Pancreas (tissue), 10 donors: ENCODE results near the gene TCF25. TPM values are rescaled to one million over a fixed set of nuclear protein-coding genes. Genes with fewer than 3 reads are reported as not detected.

Experiments used
- ATAC-seq, 4 donors: fragments of 200-7000 bp; cut with Tn5 transposase; one replicate each; pipeline versions ENCODE4 v1.8.0 to v1.9.1; 2020; ENCODE audit warnings: mild to moderate bottlenecking in 4 of 4, moderate library complexity in 4 of 4
- DNase-seq, 6 donors: peaks; one replicate each; pipeline ENCODE4 v3.0.0-alpha.2; 2020
- FAIRE-seq: peaks from 2 replicates; lab custom pipeline; 2012; peaks lifted over from hg19 to GRCh38; lab: Jason Lieb, UNC
- H3K27ac ChIP-seq, 4 donors: fragments of 200-600 bp; sonication (generic); 1 replicate in 3 of 4; 2 replicates in 1 of 4; pipeline versions ENCODE4 v1.5.0 to v1.8.0; 2020
- H3K27me3 ChIP-seq, 4 donors: fragments of 200-600 bp; one replicate each; pipeline ENCODE4 v1.8.0; 2021
- H3K36me3 ChIP-seq, 3 donors: fragments of 200-600 bp; sonication (generic) in 1 of 3; one replicate each; pipeline versions ENCODE4 v1.5.0 to v1.8.0; 2020 to 2021
- H3K4me1 ChIP-seq, 3 donors: fragments of 200-600 bp; one replicate each; pipeline ENCODE4 v1.8.0; 2021
- H3K4me3 ChIP-seq, 4 donors: fragments of 200-600 bp; sonication (generic) in 2 of 4; one replicate each; pipeline versions ENCODE4 v1.5.0 to v1.8.0; 2020 to 2021
- H3K9me3 ChIP-seq, 4 donors: fragments of 200-600 bp; one replicate each; pipeline ENCODE4 v1.8.0; 2021
- CTCF ChIP-seq, 4 donors: fragments of 200-600 bp; sonication (generic) in 3 of 4; IDR thresholded peaks; one replicate each; pipeline versions ENCODE4 v1.5.0 to v1.8.0; 2021; ENCODE audit warnings: antibody characterized with exemption in 4 of 4
- WGBS, 2 donors: extraction: QIAGEN DNeasy Blood & Tissue Kit; methylation state at CpG; one replicate each; pipeline ENCODE4 v1.1.7; 2013; 5-methylcytosine and 5-hydroxymethylcytosine counted together
- intact Hi-C, 3 donors: fragments of 100-400 bp; cut with DNase I; formaldehyde crosslinking; loops; one replicate each; pipeline versions ENCODE4 v1.11.1 to v1.14.2; 2022
- polyA plus RNA-seq, 2 donors: library from polyadenylated mRNA; stranded (reverse); fragments of 200-250 nt; gene quantifications; one replicate each; pipeline ENCODE4 v1.2.3, GENCODE V29; 2013
- total RNA-seq, 6 donors: library from RNA; stranded (reverse); fragmentation: NEBNext Ultra II Directional in 4 of 6; extraction: Animal tissue kit (Norgen Biotek cat#: 25700) in 4 of 6; gene quantifications; one replicate each; pipeline versions ENCODE4 v1.2.1 to v1.2.4, GENCODE V29; 2021 to 2023
- donor health status: healthy with polysubstance abuse.
- donor health status: DM: no; HTN: no; CAD: no; lungs with moderate emphysema.
- donor health status: DM: no; HTN: no; CAD: no.
- donor health status: control.
- donor health status: control.
- donor health status: Bipolar disorder and iron deficiency.
- donor health status: DM: yes; HTN: yes; CAD: no.
- donor health status: DM: no; HTN: no; CAD: no.
- donor health status: DM: no; HTN: no; CAD: no.
- donor health status: DM: yes; HTN: yes; CAD: no.

The TCF25 gene
- total and polyA plus RNA-seq, 8 donors = 81.0 to 250 (median 111) TPM

GRCh38 chr16:89922477-89922883 is 49.1 kb downstream of the TCF25 start:
- peaks cover 4 to 26% (median 23%) of the 10 kb centered on the region in 3 donors for H3K4me1 ChIP-seq
- DNase-seq (peak in 4 of 6 donors; percentile 54 to 83 (median 76)), ATAC-seq (peak in 3 of 4 donors; percentile 1 to 50 (median 37)), FAIRE-seq (no peak)
- no peaks in the 10 kb centered on the region for H3K36me3 ChIP-seq
- 1% methylated on average over 31 of the region's 31 CpGs for WGBS, 2 donors
- peak overlapping the region; percentile 23 to 57 (median 44) for H3K4me3 ChIP-seq
- H3K27ac ChIP-seq = peak overlapping the region in 3 of 4 donors; percentile 10 to 80 (median 80)
- intact Hi-C loops = no loop called here
- TF ChIP-seq CTCF (IDR thresholded peaks at IDR 0.05) = no peak
- no peaks in the 10 kb centered on the region for H3K9me3 ChIP-seq
- H3K27me3 ChIP-seq = peaks cover 0 to 16% (median 1%) of the 10 kb centered on the region in 4 donors

- H3K27ac ChIP-seq = peak within 1 kb of the TSS in 3 of 4 donors; percentile 10 to 80 (median 80)
- FAIRE-seq (no peak), DNase-seq (peak in 4 of 6 donors; percentile 41 to 88 (median 70)), ATAC-seq (peak; percentile 32 to 57 (median 54))
- intact Hi-C loops = no loop called here
- H3K4me3 ChIP-seq = peak within 1 kb of the TSS; percentile 23 to 57 (median 44)
- no peak for TF ChIP-seq CTCF (IDR thresholded peaks at IDR 0.05)
- H3K36me3 ChIP-seq = no peaks in the 10 kb centered on the region
- WGBS, 2 donors = 1% methylated on average over 60 to 88 of the region's 88 CpGs
- H3K9me3 ChIP-seq = no peaks in the 10 kb centered on the region
- peaks cover 4 to 25% (median 18%) of the 10 kb centered on the region in 3 donors for H3K4me1 ChIP-seq
- peaks cover 0 to 16% (median 1%) of the 10 kb centered on the region in 4 donors for H3K27me3 ChIP-seq
These were observed 49.7 kb downstream of the TCF25 start, which contains the start of gene TUBB3 for GRCh38 chr16:89922884-89923639. Gene TUBB3 (plus strand): TSS chr16:89923342. CDS start chr16:89923402, 60 bp downstream.

GRCh38 chr16:89923640-89924296 is 50.4 kb downstream of the TCF25 start:
- Histone ChIP-seq H3K4me3 (peak overlapping the region in 3 of 4 donors; percentile 40 to 57 (median 48)), H3K27me3 (peaks cover 0 to 16% (median 1%) of the 10 kb centered on the region in 4 donors), H3K36me3 (no peaks in the 10 kb centered on the region), H3K9me3 (no peaks in the 10 kb centered on the region), H3K27ac (no peak overlapping the region), H3K4me1 (peaks cover 4 to 18% (median 14%) of the 10 kb centered on the region in 3 donors)
- ATAC-seq (no peak), DNase-seq (peak in 2 of 6 donors; percentile 62 to 81), FAIRE-seq (no peak)
- intact Hi-C loops = no loop called here
- no peak for TF ChIP-seq CTCF (IDR thresholded peaks at IDR 0.05)
- 4% methylated on average over 33 to 41 of the region's 41 CpGs for WGBS, 2 donors

GRCh38 chr16:89924297-89924924 is 51.0 kb downstream of the TCF25 start:
- TF ChIP-seq CTCF (IDR thresholded peaks at IDR 0.05) = no peak
- intact Hi-C loops = no loop called here

More at GRCh38 chr16:89924297-89924924, 51.0 kb downstream of the TCF25 start:
- H3K27me3 ChIP-seq = peaks cover 0 to 12% (median 1%) of the 10 kb centered on the region in 4 donors
- H3K4me1 ChIP-seq = peaks cover 4 to 16% (median 14%) of the 10 kb centered on the region in 3 donors
- WGBS, 2 donors = 3 to 7% methylated on average over 14 of the region's 14 CpGs
- ATAC-seq (no peak), DNase-seq (peak in 2 of 6 donors; percentile 62 to 75), FAIRE-seq (no peak)
- no peak overlapping the region for H3K27ac ChIP-seq
- H3K4me3 ChIP-seq = peak overlapping the region in 1 of 4 donors; percentile 57
- no peaks in the 10 kb centered on the region for H3K9me3 ChIP-seq
- no peaks in the 10 kb centered on the region for H3K36me3 ChIP-seq
